GM19023 (cell line): Measurements from ENCODE around the gene NDUFB6.
"Not testable (repeated sequence)": the region's sequence is repeated elsewhere in the genome, so short reads cannot be mapped to it uniquely, and the experiment has no call there.

Experiments used
- ATAC-seq: cut with Tn5 transposase; IDR thresholded peaks from one replicate; pipeline ENCODE4 v1.9.1; 2021; ENCODE audit warnings: mild to moderate bottlenecking, moderate library complexity; ENCODE audit not compliant: unreplicated experiment

The NDUFB6 gene

GRCh38 chr9:32572900-32573523 is at the start of gene NDUFB6:
Gene NDUFB6 (minus strand): TSS chr9:32573159. CDS start chr9:32573060, 99 bp downstream.
- ATAC-seq: peak; percentile 85

GRCh38 chr9:32618261-32618660 is 45.3 kb upstream of the NDUFB6 start:
- ATAC-seq: no peak

- no peak for ATAC-seq
Measured at GRCh38 chr9:32606811-32607210, 33.9 kb upstream of the NDUFB6 start.

- peak; percentile 66 for ATAC-seq
Measured at GRCh38 chr9:32603914-32604852, 31.2 kb upstream of the NDUFB6 start.

- ATAC-seq: not testable (repeated sequence)
Measured at GRCh38 chr9:32599021-32599420, 26.1 kb upstream of the NDUFB6 start.

GRCh38 chr9:32596936-32597335 is 24.0 kb upstream of the NDUFB6 start:
- no peak for ATAC-seq

GRCh38 chr9:32596096-32596865 is 23.3 kb upstream of the NDUFB6 start:
- ATAC-seq: no peak

GRCh38 chr9:32590898-32591297 is 17.9 kb upstream of the NDUFB6 start:
- ATAC-seq: no peak

- ATAC-seq: no peak
Measured at GRCh38 chr9:32590476-32590875, 17.5 kb upstream of the NDUFB6 start.

GRCh38 chr9:32589083-32589723 is 16.2 kb upstream of the NDUFB6 start:
- ATAC-seq: no peak

GRCh38 chr9:32587901-32588300 is 14.9 kb upstream of the NDUFB6 start:
- ATAC-seq: no peak

GRCh38 chr9:32584784-32585183 is 11.8 kb upstream of the NDUFB6 start:
- ATAC-seq: no peak

GRCh38 chr9:32581512-32582143 is 8.7 kb upstream of the NDUFB6 start:
- ATAC-seq: no peak

GRCh38 chr9:32580631-32581300 is 7.8 kb upstream of the NDUFB6 start:
- no peak for ATAC-seq

- no peak for ATAC-seq
Measured at GRCh38 chr9:32579706-32580331, 6.9 kb upstream of the NDUFB6 start.

- no peak for ATAC-seq
Measured at GRCh38 chr9:32578976-32579375, 6.0 kb upstream of the NDUFB6 start.

GRCh38 chr9:32577316-32577715 is 4.4 kb upstream of the NDUFB6 start:
- no peak for ATAC-seq

- no peak for ATAC-seq
Measured at GRCh38 chr9:32574858-32575257, 1.9 kb upstream of the NDUFB6 start.

- no peak for ATAC-seq
Measured at GRCh38 chr9:32573821-32574220, 862 bp upstream of the NDUFB6 start.
